Ovary (tissue), 9 donors: ENCODE data around the gene AKAP6. TPM values are rescaled to one million over a fixed set of nuclear protein-coding genes. Genes with fewer than 3 reads are reported as not detected.

Experiments
- DNase-seq, 5 donors: peaks; one replicate each; pipeline ENCODE4 v3.0.0-alpha.2; 2019 to 2020
- H3K27ac ChIP-seq, 2 donors: fragments of 200-600 bp; one replicate each; pipeline versions ENCODE4 v1.5.1 to v1.8.0; 2019 to 2022
- H3K27me3 ChIP-seq: fragments of 200-600 bp; one replicate; pipeline ENCODE4 v1.8.0; 2022
- H3K36me3 ChIP-seq: fragments of 200-600 bp; sonication (generic); one replicate; pipeline ENCODE4 v1.5.1; 2019
- H3K4me1 ChIP-seq: one replicate; pipeline ENCODE4 v1.8.1; 2013; ENCODE audit warnings: mild to moderate bottlenecking, moderate library complexity; ENCODE audit not compliant: insufficient read depth
- H3K4me3 ChIP-seq: fragments of 200-600 bp; sonication (generic); one replicate; pipeline ENCODE4 v1.5.1; 2017
- H3K9me3 ChIP-seq, 2 donors: fragments of 200-600 bp in 1 of 2; sonication (generic) in 1 of 2; one replicate each; pipeline versions ENCODE4 v1.5.1 to v1.8.1; 2013 to 2019; ENCODE audit warnings: mild to moderate bottlenecking in 1 of 2, moderate library complexity in 1 of 2
- CTCF ChIP-seq, 3 donors: fragments of 450-650 bp in 2 of 3; fragments of 200-600 bp in 1 of 3; IDR thresholded peaks; one replicate each; pipeline versions ENCODE4 v1.5.1 to v1.8.0; 2016 to 2022; ENCODE audit warnings: antibody characterized with exemption in 3 of 3, mild to moderate bottlenecking in 1 of 3
- EP300 ChIP-seq: sonication (generic); formaldehyde crosslinking; IDR thresholded peaks from one replicate; pipeline ENCODE4 v1.6.1; 2017; ENCODE audit warnings: antibody characterized with exemption
- POLR2A ChIP-seq: fragments of 450-650 bp; IDR thresholded peaks from one replicate; pipeline ENCODE4 v1.6.1; 2017; ENCODE audit warnings: antibody characterized with exemption, mild to moderate bottlenecking, moderate library complexity
- WGBS, 3 donors: extraction: QIAGEN DNeasy Blood & Tissue Kit in 1 of 3; methylation state at CpG; one replicate each; pipeline versions ENCODE4 v1.1.5 to v1.1.7; 2013 to 2017; 5-methylcytosine and 5-hydroxymethylcytosine counted together
- intact Hi-C, 4 donors: fragments of 100-400 bp; cut with DNase I; formaldehyde crosslinking; loops; one replicate each; pipeline versions ENCODE4 v1.11.0 to v1.15.1; 2022 to 2023
- polyA plus RNA-seq, 2 donors: library from polyadenylated mRNA; stranded (reverse); fragments of 200-250 nt in 1 of 2; fragments of 350-450 nt in 1 of 2; fragmentation: Illumina TruSeq in 1 of 2; extraction: RNeasy Lipid Tissue Mini Kit (QIAGEN cat#74804) in 1 of 2; gene quantifications; one replicate each; pipeline ENCODE4 v1.2.3, GENCODE V29; 2013 to 2014
- total RNA-seq, 7 donors: library from RNA; depleted of rRNA in 2 of 7; stranded (reverse); fragments of >200 nt in 2 of 7; fragmentation: NEBNext Ultra II Directional in 3 of 7; extraction: Animal tissue kit (Norgen Biotek cat#: 25700) in 3 of 7; gene quantifications; one replicate each; pipeline versions ENCODE4 v1.1.0 to v1.2.4, GENCODE V29; 2016 to 2023
- donor health status: DM: no; HTN: no; CAD: no; lungs with moderate emphysema.
- donor health status: DM: no; HTN: no; CAD: no.
- donor health status: Bipolar disorder and iron deficiency.
- donor health status: DM: yes; HTN: yes; CAD: no.
- donor health status: DM: no; HTN: no; CAD: no.
- donor health status: DM: yes; HTN: yes; CAD: no.

AKAP6 gene
- total and polyA plus RNA-seq, 9 donors, result 2.3 to 13.1 (median 6.9) TPM

GRCh38 chr14:32720927-32721326 lies 391.8 kb downstream of the AKAP6 start:
- Histone ChIP-seq H3K36me3 (no peaks in the 10 kb centered on the region), H3K27me3 (no peaks in the 10 kb centered on the region), H3K27ac (no peak overlapping the region), H3K4me1 (no peaks in the 10 kb centered on the region), H3K9me3 (no peaks in the 10 kb centered on the region), H3K4me3 (no peak overlapping the region)
- no peak for DNase-seq
- intact Hi-C loops, result no loop called here
- TF ChIP-seq POLR2A, result no peak
- TF ChIP-seq EP300, result no peak
- TF ChIP-seq CTCF (IDR thresholded peaks at IDR 0.05), result no peak
- 85 to 88% (median 86%) methylated on average over 2 of the region's 2 CpGs for WGBS, 3 donors

GRCh38 chr14:32722631-32723183 lies 393.6 kb downstream of the AKAP6 start:
- TF ChIP-seq EP300 (no peak), CTCF (IDR thresholded peaks at IDR 0.05) (no peak), POLR2A (no peak)
- Histone ChIP-seq H3K27ac (no peak overlapping the region), H3K36me3 (no peaks in the 10 kb centered on the region), H3K27me3 (no peaks in the 10 kb centered on the region), H3K4me1 (no peaks in the 10 kb centered on the region), H3K9me3 (no peaks in the 10 kb centered on the region), H3K4me3 (no peak overlapping the region)
- no peak for DNase-seq
- 92 to 93% (median 92%) methylated on average over 10 of the region's 10 CpGs for WGBS, 3 donors
- intact Hi-C loops, result no loop called here

DNA sequence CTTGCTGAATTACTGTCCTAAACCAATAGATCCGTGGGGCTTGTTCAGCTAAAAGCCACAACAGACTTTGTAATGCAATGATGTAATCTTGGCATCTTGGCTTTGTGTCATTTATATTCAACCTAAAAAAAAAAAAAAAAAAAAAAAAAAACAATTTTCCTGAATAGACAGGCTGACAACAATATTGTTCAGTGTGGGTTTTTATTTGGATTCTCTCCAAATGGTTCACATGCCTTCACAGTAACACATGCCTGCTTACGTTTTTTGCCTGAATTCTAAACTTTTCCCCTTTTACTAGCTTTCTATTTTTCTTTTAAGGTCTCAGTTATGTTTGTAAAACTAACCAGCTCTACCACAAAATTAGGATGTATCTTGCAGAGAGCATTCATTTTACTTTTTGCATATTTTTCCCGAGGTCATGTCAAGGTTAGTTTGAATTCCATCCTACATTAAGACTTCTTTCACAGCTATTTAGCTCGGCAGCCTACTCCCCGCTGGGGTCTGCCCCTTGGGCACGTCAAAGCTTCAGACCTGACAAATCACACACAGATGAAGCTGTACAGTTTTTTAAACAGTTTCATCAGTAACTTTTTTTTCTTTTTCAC lies 395.9 kb downstream of the AKAP6 start:
- no peaks in the 10 kb centered on the region for H3K4me1 ChIP-seq
- H3K36me3 ChIP-seq, result no peaks in the 10 kb centered on the region
- no peaks in the 10 kb centered on the region for H3K9me3 ChIP-seq
- H3K4me3 ChIP-seq, result no peak overlapping the region
- no peak overlapping the region for H3K27ac ChIP-seq
- no peak for DNase-seq
- 6 to 11% (median 6%) methylated on average over 6 of the region's 6 CpGs for WGBS, 3 donors
- no peak for TF ChIP-seq CTCF (IDR thresholded peaks at IDR 0.05)
- no peak for TF ChIP-seq EP300
- no peak for TF ChIP-seq POLR2A
- no peaks in the 10 kb centered on the region for H3K27me3 ChIP-seq
- intact Hi-C loops, result no loop called here

GRCh38 chr14:32726516-32726915 lies 397.4 kb downstream of the AKAP6 start:
- no peak overlapping the region for H3K27ac ChIP-seq
- no peak for TF ChIP-seq POLR2A
- TF ChIP-seq EP300, result no peak
- TF ChIP-seq CTCF (IDR thresholded peaks at IDR 0.05), result no peak
- no peak overlapping the region for H3K4me3 ChIP-seq
- H3K9me3 ChIP-seq, result no peaks in the 10 kb centered on the region
- DNase-seq, result no peak
- no peaks in the 10 kb centered on the region for H3K36me3 ChIP-seq
- intact Hi-C loops, result no loop called here
- WGBS, 3 donors, result 91 to 94% (median 94%) methylated on average over 4 of the region's 4 CpGs
- H3K4me1 ChIP-seq, result no peaks in the 10 kb centered on the region
- H3K27me3 ChIP-seq, result no peaks in the 10 kb centered on the region
